ENCODE data around the gene DIPK2B. TPM values are rescaled to one million over a fixed set of nuclear protein-coding genes. Genes with fewer than 3 reads are reported as not detected.

Gene DIPK2B, protein sequence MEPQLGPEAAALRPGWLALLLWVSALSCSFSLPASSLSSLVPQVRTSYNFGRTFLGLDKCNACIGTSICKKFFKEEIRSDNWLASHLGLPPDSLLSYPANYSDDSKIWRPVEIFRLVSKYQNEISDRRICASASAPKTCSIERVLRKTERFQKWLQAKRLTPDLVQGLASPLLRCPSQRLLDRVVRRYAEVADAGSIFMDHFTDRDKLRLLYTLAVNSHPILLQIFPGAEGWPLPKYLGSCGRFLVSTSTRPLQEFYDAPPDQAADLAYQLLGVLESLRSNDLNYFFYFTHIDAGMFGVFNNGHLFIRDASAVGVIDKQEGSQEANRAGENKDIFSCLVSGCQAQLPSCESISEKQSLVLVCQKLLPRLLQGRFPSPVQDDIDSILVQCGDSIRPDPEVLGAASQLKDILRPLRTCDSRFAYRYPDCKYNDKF
- total RNA-seq: 0.14 TPM in 1 of 2 replicates, not detected in the other

GRCh38 chrX:45200741-45201234 is at the start of gene DIPK2B:
TSS of gene DIPK2B (minus strand) at chrX:45200876. CDS start at chrX:45200826, 50 bp downstream.

